HG02970 (cell line): ENCODE data around the gene ZNF879.

ENCODE experiments used
- ATAC-seq: cut with Tn5 transposase; IDR thresholded peaks from one replicate; pipeline ENCODE4 v1.9.1; 2021; ENCODE audit warnings: mild to moderate bottlenecking, moderate library complexity, moderate number of reproducible peaks; ENCODE audit not compliant: unreplicated experiment, low FRiP score

Gene ZNF879

DNA sequence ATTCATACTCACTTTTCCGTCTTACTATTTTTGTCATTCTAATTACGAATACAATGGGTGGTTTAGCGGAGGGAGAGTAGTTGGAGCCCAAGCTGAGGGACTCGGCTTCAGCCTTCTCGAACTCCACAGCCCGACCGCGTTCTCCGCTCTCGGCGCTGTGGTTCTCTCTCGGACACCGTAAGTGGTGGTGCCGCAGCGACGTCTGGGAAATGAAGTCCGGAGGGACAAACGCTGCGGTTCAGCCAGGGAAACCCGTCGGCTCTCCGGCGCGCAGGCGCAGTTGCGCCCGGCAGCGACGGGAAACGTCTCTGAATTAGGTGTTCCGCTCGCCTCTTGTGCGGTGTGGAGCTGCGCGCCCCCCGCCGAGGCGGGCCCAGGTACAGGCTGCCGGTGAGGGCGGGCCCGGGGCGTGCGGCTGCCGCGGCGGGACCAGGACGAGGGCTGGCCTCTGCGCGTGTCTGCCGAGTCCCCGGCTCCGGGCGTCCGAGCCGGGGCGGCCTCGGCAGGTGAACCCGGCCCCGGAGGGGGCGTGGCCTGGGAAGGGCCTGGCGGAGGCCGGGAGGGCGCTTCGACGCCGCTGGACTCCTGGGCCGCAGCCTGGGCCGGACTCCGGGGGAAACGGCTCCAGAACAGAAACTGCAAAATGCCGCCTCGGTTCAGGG lies at the start of gene ZNF879:
TSS of gene ZNF879 (plus strand) at position 277 of the 662 bp plus-strand sequence. CDS start 1,201 bp downstream, outside the sequence.
- peak; percentile 87 for ATAC-seq

DNA sequence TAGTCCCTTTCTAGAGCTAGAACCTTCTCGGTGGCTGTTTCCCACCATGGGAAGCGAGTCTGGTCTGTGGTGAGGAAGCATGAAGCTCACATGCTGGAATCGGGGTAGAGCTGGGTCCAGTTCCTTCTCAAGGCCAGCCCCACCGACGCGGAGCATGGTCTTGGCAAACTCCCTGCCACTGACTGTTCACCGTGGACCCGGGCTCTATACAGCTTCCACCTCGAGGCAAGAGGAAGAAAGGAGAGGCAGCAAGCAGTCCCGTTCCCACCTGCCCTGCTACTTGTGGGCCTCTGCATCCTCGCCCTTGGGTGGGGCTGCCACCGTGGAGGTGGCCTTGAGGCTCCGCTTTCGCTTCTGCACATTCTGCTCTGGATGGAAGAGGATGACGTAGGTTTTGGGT lies 42.2 kb upstream of the ZNF879 start:
- no peak for ATAC-seq

DNA sequence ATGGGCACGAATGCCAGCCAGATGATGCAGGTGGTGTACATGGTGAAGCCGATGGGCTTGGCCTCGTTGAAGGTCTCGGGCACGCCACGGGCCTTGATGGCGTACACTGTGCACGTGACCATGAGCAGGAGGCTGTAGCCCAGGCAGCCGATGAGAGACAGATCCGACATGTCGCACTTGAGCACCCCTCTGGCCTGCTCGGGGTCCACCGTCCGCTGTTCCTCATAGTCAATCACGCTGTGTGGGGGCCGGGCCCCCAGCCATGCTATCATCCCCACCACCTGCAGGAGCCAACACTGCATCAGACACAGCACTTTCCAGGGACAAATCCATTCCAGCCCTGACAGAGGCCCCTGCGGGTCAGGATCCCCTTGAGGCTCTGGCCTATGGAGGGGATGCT lies 40.7 kb upstream of the ZNF879 start:
- ATAC-seq, result no peak

DNA sequence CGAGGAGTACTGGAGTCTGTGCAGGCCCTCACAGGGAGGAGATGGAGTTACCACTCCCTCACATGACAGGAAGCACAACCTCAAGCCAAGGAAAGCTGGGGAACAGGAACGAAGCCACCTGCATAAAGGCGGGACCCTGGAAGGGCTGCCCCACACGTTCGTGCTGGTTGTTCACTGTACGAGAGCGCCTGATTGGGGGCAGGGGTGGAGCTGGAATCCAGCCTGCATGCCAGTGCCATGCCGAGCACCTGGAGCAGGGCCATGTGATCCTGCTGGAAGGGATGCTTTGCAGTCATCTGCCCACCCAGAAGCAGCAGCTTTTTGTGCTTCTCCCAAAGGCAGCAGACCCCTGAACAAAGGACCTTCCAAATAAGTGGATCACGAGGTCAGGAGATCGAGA lies 39.9 kb upstream of the ZNF879 start:
- ATAC-seq, result no peak

DNA sequence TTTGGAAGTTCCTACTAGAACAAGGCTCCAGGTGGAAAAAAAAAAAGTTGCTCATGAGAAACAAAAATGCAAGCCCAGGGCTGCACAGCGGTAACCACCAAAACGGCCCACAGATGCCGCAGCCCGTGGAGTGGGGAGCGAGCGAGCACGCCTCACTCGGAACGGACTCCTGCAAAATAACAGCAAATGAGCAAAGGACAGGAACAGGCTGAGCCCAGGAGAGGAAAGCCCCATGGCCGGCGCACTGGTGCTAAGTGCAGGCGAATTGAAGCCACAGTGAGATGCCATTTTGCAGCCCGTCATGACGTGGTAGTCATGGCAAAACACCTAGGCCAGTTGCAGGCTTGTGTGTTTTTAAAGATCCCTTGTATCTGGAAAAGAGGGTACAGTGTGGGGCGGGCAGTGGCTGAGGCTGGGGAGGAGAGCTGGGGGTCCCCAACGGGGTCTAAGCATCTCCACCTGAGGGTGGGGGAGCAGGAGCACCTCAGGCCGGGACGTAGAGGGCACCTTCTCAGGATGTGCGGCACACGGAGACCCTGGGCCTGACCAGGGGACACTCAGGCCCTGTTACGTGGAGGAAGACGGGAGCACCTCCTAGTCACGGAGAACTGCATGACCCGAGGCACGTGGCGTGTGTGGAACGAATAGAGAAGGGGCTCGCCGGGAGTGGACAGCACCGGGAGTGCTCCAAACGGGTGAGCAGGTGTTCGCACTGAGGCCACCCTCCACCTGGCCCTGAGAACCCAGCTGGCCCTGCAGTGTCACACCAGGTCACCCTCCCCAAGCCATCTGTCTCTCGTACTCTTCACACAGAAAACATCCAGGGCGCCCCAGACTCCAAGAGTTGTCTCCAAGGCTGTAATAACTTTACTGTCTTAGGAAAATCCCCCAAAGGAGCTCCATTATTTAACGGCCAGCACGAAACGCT lies 39.2 kb upstream of the ZNF879 start:
- ATAC-seq, result no peak

DNA sequence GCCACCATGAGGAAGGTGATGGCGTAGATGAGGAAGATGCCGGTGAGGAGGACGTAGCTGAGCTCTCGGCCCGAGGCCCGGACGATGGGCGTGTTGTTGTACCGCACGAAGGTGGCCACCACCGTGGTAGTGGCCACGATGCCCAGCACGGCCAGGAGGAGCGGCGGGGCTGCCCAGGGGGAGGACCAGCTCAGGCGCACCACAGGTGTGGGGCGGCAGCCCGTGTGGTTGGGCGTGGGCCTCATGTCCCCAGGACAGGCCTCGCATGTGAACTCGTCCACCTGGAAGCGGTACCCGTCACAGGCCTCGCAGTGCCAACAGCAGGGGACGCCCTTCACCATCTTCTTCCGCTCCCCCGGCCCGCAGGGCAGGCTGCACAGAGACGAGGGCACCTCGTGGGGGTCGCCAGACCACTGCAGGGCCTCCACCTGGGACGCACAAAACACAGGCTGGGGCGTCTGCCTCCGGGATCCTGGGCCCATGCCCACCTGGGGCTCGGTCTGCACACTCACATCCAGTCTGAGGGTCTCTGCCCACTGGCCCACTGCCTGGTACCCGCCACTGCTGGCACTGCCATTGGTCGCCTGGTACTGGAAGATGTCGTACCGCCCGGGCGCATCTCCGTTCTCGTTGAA lies 37.2 kb upstream of the ZNF879 start:
- ATAC-seq, result no peak

DNA sequence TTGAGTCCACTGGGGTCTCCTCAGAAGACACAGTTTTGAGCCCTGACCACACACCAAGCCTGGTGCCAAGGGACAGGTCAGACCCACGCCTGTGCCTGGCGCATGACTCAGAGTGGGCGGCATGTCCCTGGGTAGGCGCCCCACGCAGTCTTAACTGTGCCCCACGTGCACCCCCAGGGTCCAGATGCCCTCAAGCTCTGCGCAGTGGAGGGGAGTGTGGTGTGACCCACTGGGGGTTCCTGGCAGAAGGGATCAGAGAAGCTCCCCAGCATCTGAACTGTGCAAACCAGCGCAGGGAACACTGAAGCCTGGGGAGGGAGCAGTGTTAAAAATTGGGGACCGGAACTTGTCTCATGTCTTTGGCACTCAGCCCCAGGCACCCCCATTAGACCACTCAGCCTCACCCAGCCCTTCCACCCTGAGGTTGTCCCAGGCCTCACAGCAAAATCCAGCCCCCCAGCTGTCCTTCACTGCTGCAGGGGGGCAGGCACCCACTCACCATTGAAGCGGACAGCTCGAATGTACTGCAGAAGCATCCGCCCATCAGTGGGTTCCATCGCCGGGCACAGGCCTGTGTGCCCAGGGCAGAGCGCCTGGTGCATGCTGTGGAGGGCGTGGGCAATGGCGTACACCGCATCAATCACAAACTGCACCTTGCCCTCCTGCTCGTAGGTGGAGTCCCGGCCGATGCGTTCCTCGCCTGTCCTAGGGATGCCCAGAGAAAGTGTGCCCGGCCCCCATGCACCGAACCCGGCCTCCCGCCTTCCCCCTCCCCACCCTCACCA lies 35.0 kb upstream of the ZNF879 start:
- no peak for ATAC-seq

DNA sequence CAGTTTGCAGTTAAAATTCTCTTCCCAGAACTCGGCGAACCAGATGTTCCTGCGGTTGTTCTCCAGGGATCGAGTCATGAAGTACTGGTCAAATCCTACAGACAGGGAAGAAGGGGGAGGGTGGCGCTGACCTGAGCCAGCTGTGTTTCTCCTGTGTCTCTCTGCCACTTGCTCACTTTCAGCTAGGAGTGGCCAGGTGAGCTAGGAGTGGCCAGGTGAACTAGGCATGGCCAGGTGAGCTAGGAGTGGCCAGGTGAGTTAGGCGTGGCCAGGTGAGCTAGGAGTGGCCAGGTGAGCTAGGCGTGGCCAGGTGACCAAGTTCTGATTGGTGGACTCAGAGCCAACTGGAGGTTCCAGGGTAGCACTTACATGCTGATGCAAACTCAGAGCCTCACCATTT lies 34.3 kb upstream of the ZNF879 start:
- ATAC-seq, result no peak

DNA sequence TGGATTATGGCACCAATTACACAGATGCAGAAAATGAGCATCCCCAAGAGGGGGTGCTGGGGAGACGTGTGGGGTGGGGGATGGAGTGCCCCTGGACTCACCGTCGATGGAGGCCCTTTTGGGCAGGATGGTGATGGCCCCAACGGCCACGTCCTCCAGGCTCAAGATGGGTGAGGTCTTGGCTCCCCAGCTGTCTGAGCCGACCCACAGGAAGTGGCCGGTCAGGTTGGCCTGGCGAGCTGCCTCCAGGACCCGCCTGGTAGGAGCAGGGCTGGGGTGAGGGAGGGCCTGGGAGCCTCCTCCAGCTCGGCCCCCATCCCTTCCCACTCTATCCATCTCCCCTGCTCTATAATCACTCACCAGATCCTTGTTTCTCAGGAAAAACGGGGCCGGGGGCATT lies 33.1 kb upstream of the ZNF879 start:
- no peak for ATAC-seq

DNA sequence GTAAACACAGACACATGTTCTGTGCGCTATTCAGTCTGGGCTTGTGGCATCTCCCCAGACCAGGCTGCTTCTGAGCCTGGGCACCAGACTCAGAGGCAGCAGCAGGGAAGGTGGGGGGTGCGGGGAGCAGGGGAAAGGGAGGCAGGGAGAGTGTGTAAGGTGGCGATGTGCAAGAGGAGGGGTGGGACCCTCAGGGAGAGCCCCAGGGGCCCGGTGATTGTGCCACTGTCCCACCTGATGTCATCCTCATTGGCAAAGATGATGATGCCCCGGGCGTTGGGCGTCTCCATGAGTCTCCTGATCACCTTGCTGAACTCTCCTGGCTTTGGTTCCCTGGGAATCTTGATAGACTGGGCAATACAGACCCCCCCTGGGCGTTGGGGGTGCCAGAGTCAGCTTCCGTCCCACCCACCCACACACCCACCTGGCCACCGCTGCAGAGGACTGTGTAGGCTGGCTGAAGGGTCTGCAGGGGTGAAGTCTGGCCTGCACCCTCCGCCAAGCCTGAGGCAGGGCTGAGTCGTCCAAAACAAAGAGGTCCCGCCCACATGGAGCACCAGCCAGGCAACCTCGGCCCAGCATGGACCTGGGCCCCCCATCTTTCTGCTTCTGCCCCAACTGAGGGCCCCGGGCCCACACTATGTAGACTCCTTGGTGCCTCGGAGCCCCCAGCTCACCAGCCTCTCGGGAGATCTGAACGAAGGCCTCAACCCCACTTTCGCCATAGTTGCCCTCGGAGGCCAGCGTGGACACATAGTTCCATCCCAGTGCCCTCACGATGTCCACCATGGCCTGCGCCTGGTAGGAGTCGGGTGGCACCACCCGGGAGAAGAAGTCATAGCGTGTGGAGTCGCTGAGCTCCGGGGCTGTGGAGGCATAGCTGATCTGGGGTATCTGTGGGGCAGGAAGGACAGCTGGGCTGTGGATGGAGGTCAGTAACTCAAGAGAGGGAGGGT lies 32.1 kb upstream of the ZNF879 start:
- no peak for ATAC-seq

DNA sequence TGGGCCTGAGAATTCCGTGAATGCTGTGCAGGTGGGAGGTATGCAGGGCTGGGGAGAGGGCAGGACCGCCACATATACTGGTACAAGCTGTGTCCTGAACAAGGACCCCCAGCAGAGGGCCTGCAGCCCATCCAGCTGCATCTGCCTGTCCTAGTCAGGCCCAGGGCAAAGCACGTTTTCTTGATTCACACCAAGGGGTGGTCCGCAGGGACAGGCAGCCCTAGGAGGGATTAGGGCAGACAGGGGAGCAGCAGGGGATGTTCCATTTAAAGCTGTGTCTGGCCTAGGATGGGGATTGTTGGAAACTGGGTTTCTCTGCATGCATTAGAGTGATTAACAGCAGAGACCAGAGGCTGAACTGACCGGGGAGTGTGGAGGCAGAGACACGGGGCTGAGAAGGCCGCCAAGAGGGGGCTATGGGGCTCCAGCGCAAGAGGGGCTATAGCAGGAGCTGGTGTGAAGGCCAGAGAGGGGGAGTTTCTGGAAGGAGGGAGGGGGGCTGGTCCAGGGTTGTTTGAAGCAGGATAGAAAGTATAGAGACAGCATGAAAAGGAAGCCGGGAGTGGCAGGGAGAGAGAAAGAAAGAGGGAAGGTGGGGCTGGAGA lies 31.2 kb upstream of the ZNF879 start:
- no peak for ATAC-seq

DNA sequence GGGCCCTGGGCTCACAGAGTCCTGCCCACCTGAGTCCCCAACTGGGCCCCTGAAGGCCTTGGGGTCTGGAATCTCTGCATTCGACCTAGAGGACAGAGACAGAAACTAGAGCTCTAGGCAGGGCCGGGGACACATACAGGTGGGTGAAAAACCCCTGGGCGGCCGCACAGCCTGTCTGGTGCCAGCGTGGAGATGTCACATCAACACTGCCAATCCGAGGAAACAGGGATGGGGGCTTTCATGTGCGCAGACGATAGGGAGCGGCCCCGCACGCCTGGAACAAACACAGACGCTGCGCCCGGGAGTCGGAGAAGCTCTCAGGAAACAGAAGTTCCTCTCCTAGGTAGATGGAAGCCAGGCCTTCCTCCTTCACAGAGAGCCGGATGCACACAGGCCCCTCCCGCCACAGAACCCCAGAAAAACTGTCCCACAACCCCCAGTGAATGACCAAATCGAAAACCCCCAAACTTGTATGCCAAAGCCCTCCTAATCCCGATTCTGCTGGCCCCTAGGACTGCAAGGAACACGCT lies 30.3 kb upstream of the ZNF879 start:
- no peak for ATAC-seq

DNA sequence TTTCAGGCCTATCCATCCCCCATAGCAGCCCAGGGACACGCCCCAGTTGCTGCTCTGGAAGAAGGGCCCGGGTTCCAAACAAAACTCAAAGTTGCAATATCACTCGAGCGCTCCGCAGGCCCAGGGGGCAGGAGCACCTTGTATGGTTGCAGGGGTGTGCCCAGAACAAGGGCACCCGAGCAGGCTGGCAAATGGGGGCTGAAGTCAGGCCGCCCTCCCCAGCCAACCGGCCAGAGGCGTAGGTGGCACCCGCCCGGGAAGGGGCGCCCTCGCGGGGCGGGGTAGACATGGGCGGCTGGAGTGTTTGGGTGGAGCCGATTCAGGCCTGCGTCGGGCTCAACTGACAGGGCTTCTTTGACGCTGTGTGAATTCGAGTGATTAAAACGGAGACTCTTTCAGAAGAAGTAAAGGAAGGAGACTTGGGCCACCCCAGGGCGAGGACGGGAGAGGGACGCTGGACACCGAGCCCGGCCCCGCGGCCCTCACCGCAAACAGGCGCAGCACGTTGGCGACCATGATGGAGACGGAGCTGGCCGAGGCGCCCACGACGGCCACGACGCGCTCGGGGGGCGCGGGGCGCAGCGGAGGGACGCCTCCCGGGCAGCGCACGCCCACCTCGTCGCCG lies 29.5 kb upstream of the ZNF879 start:
- no peak for ATAC-seq

DNA sequence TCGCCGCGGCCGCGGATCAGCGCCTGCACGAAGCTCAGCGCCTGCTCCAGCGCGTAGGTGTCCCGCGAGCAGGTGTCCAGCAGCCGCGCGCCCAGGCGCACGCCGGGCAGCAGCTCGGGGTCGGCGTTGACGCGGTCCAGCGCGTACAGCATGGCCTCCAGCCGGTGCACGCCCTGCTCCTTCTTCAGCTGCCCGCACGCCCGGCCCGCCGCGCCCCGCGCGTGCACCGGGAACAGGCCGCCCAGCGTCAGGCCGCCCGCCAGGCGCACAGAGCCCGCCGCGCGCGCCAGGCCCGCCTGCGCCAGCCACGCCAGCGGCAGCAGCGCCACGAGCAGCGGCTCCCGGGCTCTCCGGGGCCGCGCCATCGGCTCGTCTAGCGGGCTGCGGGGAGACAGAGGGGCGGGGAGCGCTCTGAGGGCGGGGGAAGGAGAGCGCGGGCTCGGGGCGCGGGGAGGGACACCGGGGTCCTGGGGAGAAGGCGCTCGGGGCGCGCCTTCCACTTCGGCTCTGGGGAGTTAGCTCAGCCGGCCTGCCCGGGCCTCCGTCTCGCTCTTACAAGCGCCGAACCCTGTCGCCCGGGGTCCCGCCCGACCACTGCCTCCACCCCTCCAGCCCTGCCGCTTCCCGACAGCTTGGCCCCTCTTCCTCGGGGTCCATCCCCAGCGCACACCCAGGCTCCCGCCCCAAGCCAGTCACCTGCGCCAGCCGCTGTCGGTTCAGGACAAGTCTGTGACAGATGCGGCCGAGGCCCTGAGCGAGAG lies 28.8 kb upstream of the ZNF879 start, which contains the start of gene GRM6:
TSS of gene GRM6 (minus strand) at position 741 of the 761 bp plus-strand sequence. CDS start at position 365, 376 bp downstream.
- ATAC-seq, result no peak

DNA sequence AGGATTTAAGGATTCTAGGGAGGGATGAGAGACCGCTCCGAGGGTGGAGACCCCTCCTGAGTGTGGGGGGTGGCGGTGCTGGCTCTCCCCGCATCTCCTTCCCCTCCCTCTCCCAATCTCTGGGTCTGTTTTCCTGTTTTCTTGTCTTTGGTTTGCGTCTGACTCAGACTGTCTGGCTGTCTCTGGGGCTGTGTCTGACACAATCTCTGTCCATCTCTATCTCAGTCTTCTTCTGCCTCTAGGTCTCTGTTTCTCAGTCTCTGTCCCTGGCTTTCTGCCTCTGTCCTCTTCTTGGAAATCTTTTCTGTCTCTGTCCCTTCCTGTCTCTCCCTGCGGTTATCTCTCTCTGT lies 28.3 kb upstream of the ZNF879 start:
- no peak for ATAC-seq

DNA sequence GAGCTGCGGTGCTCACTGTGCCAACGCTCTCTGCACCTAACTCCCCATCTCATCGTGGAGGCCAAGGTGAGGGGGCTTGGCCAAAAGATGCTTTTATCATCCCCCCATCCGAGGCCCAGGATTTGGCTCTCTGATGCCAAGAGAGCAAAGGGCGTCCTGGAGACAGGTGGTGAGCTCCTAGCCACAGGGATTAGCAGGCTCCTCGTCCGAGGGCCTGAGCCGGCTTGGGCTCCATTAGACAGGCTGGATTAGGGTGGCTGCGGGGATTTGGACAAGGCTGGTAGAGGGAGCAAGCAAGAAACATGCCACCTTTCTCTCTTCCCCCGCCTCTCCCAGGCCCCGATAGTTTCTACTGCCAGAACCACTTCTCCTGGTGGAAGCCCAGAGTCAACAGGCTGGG lies 27.4 kb upstream of the ZNF879 start:
- ATAC-seq, result no peak

DNA sequence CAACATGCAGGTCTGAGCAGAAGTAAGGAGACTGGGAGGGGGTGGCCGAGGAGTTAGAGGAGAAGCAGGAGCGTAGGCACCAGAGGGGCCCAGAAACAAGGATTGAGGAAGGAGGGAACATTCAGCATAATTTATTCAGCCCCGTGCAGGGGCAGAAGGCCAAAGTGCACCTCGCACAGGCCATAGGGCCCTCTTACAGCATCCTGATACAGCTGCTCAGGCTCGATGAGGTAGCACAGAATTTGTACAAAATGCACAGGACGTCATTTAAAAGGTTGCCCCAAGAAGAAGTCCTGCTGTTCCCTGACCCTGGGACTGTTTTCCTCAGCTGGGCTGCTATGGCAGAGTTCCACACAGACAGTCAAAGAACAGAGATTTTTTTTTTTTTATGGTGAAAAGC lies 26.4 kb upstream of the ZNF879 start:
- ATAC-seq, result no peak

DNA sequence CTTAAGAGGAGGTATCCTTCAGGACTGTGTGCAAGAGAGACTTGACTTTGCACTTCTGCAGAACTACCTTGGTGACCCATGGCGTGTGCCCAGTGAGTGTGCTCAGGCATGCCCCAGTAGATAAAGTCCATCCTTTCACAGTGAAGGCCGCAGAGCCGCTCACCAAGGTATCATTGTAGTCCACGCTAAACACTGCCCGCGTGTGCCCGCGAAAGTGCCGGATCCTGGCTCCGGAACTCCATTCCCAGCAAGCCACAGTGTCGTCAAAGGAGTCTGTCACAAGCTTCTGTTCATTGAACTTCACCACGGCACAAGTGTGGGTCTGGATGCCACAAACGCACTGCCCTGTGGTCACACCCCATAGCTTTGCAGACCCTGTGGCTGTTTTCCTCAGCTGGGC lies 25.2 kb upstream of the ZNF879 start:
- ATAC-seq, result no peak
